IMR-90 (cell line): ENCODE data around the gene PDGFRA. TPM values are rescaled to one million over a fixed set of nuclear protein-coding genes. Genes with fewer than 3 reads are reported as not detected.

Experiments used
- ATAC-seq: fragments of 200-7000 bp; cut with Tn5 transposase; 2 replicates; pipeline ENCODE4 v1.9.1; 2020; ENCODE audit warnings: low read depth, mild to moderate bottlenecking, moderate library complexity
- BruUV-seq: library from RNA; stranded (reverse); fragments of 400-500 nt; replicated peaks from 2 replicates; lab custom pipeline; 2021; lab: Mats Ljungman, UMichigan
- CTCF ChIA-PET: fragments of 300-600 bp; formaldehyde crosslinking; extraction: SDS; loops from one replicate; lab custom pipeline; 2021; ENCODE audit warnings: antibody characterized with exemption; lab: Yijun Ruan, JAX
- POLR2A ChIA-PET: fragments of 300-600 bp; sonication (Branson Sonifier 250); formaldehyde crosslinking; loops from one replicate; lab custom pipeline; 2022; ENCODE audit warnings: antibody characterized with exemption; ENCODE audit not compliant: unreplicated experiment; lab: Charles Lee
- DNase-seq: peaks from one replicate; pipeline ENCODE4 v3.0.0; 2013
- H2AFZ ChIP-seq: replicated peaks from 2 replicates; pipeline ENCODE3; 2013; ENCODE audit warnings: low read length, mild to moderate bottlenecking; ENCODE audit not compliant: poor library complexity
- H2AK5ac ChIP-seq: 2 replicates; pipeline ENCODE4 v1.6.1; 2013; ENCODE audit warnings: low read depth, low read length, inconsistent platforms
- H2AK9ac ChIP-seq: replicated peaks from 2 replicates; pipeline ENCODE3; 2013; ENCODE audit warnings: mild to moderate bottlenecking, low read depth, low read length, moderate library complexity; ENCODE audit not compliant: poor library complexity
- H2BK120ac ChIP-seq: 2 replicates; pipeline ENCODE4 v1.6.1; 2013; ENCODE audit warnings: low read depth, low read length, inconsistent platforms
- H2BK15ac ChIP-seq: 3 replicates; pipeline ENCODE4 v1.6.1; 2013; ENCODE audit warnings: low read depth, low read length, inconsistent platforms
- H2BK20ac ChIP-seq: 2 replicates; pipeline ENCODE4 v1.6.1; 2013; ENCODE audit warnings: low read depth, mild to moderate bottlenecking, inconsistent platforms, low read length, moderate library complexity
- H2BK5ac ChIP-seq: 2 replicates; pipeline ENCODE4 v1.6.1; 2013; ENCODE audit warnings: mild to moderate bottlenecking, low read depth, low read length, inconsistent platforms; ENCODE audit not compliant: poor library complexity, severe bottlenecking
- H3K14ac ChIP-seq: replicated peaks from 2 replicates; pipeline ENCODE4 v1.6.1; 2013; ENCODE audit warnings: low read depth, low read length, inconsistent platforms
- H3K18ac ChIP-seq: 2 replicates; pipeline ENCODE4 v1.6.1; 2013; ENCODE audit warnings: low read depth, low read length, control low read depth
- H3K23ac ChIP-seq: 2 replicates; pipeline ENCODE4 v1.6.1; 2013; ENCODE audit warnings: low read depth, low read length, inconsistent platforms
- H3K27ac ChIP-seq: 2 replicates; pipeline ENCODE4 v1.5.1; 2013; ENCODE audit warnings: mild to moderate bottlenecking, control low read depth, low read length; ENCODE audit not compliant: insufficient read depth
- H3K27me3 ChIP-seq: 2 replicates; pipeline ENCODE4 v1.6.1; 2013; ENCODE audit warnings: low read length; ENCODE audit not compliant: control insufficient read depth, insufficient read depth
- H3K36me3 ChIP-seq: 2 replicates; pipeline ENCODE4 v1.6.1; 2013; ENCODE audit warnings: low read length, mixed read lengths; ENCODE audit not compliant: control insufficient read depth, insufficient read depth
- H3K4ac ChIP-seq: 2 replicates; pipeline ENCODE4 v1.6.1; 2013; ENCODE audit warnings: low read depth, low read length, inconsistent platforms
- H3K4me1 ChIP-seq: 2 replicates; pipeline ENCODE4 v1.6.1; 2013; ENCODE audit warnings: low read length, mixed read lengths; ENCODE audit not compliant: control insufficient read depth, insufficient read depth
- H3K4me2 ChIP-seq: 2 replicates; pipeline ENCODE4 v1.6.1; 2013; ENCODE audit warnings: low read depth, mild to moderate bottlenecking, control low read depth, low read length, moderate library complexity
- H3K4me3 ChIP-seq: 2 replicates; pipeline ENCODE4 v1.5.1; 2013; ENCODE audit warnings: low read depth, mild to moderate bottlenecking, control low read depth, low read length, moderate library complexity; ENCODE audit not compliant: insufficient read depth
- H3K56ac ChIP-seq: 2 replicates; pipeline ENCODE4 v1.6.1; 2013; ENCODE audit warnings: low read length, inconsistent platforms; ENCODE audit not compliant: insufficient read depth; ENCODE audit errors: extremely low read depth
- H3K79me1 ChIP-seq, 2 experiments: 2 replicates each; pipeline ENCODE4 v1.6.1; 2013; ENCODE audit warnings: low read length in 2 of 2, inconsistent platforms in 1 of 2, low read depth in 1 of 2
- H3K9ac ChIP-seq: 2 replicates; pipeline ENCODE4 v1.6.1; 2013; ENCODE audit warnings: low read depth, low read length, control low read depth
- H3K9me1 ChIP-seq: 2 replicates; pipeline ENCODE4 v1.6.1; 2013; ENCODE audit warnings: low read length, inconsistent platforms; ENCODE audit not compliant: insufficient read depth
- H3K9me3 ChIP-seq: 2 replicates; pipeline ENCODE4 v1.6.1; 2013; ENCODE audit warnings: low read length; ENCODE audit not compliant: control insufficient read depth, insufficient read depth
- H4K20me1 ChIP-seq: 2 replicates; pipeline ENCODE4 v1.6.1; 2013; ENCODE audit warnings: low read length, inconsistent platforms; ENCODE audit not compliant: insufficient read depth
- H4K5ac ChIP-seq: 2 replicates; pipeline ENCODE4 v1.6.1; 2013; ENCODE audit warnings: mild to moderate bottlenecking, low read depth, low read length, control low read depth
- H4K8ac ChIP-seq, 2 experiments: 2 replicates each; pipeline ENCODE4 v1.6.1; 2013; ENCODE audit warnings: low read depth in 2 of 2, low read length in 2 of 2, control low read depth in 1 of 2, inconsistent platforms in 1 of 2
- H4K91ac ChIP-seq: 2 replicates; pipeline ENCODE4 v1.6.1; 2013; ENCODE audit warnings: low read depth, low read length, inconsistent platforms; ENCODE audit not compliant: insufficient read depth
- BHLHE40 ChIP-seq: fragments of 150-350 bp; IDR thresholded peaks from 2 replicates; pipeline ENCODE4 v1.6.1; 2016; ENCODE audit warnings: mild to moderate bottlenecking, low read depth, low read length
- CEBPB ChIP-seq: IDR thresholded peaks from 2 replicates; pipeline ENCODE4 v1.6.1; 2012; ENCODE audit warnings: low read depth, low read length, improper control_type of control experiment
- CHD1 ChIP-seq: IDR thresholded peaks from 2 replicates; pipeline ENCODE4 v1.6.1; 2012; ENCODE audit warnings: low read depth, low read length, improper control_type of control experiment
- CTCF ChIP-seq: conservative IDR thresholded peaks from 2 replicates; pipeline ENCODE4 v1.5.1; 2012; ENCODE audit warnings: mild to moderate bottlenecking, low read depth, low read length, improper control_type of control experiment
- ELK1 ChIP-seq: fragments of 150-350 bp; IDR thresholded peaks from 2 replicates; pipeline ENCODE4 v1.6.1; 2016; ENCODE audit warnings: low read depth, mild to moderate bottlenecking, low read length, moderate library complexity, borderline replicate concordance
- FOS ChIP-seq: fragments of 150-350 bp; IDR thresholded peaks from 2 replicates; pipeline ENCODE4 v1.6.1; 2016; ENCODE audit warnings: low read depth, low read length
- MAFK ChIP-seq: IDR thresholded peaks from 2 replicates; pipeline ENCODE4 v1.6.1; 2012; ENCODE audit warnings: low read depth, low read length, improper control_type of control experiment
- MAZ ChIP-seq: IDR thresholded peaks from 2 replicates; pipeline ENCODE4 v1.6.1; 2012; ENCODE audit warnings: low read depth, mild to moderate bottlenecking, low read length, improper control_type of control experiment, moderate library complexity, borderline replicate concordance
- MXI1 ChIP-seq: IDR thresholded peaks from 2 replicates; pipeline ENCODE4 v1.6.1; 2012; ENCODE audit warnings: low read depth, mild to moderate bottlenecking, low read length, moderate library complexity, borderline replicate concordance
- NFE2L2 ChIP-seq: fragments of 150-350 bp; IDR thresholded peaks from 2 replicates; pipeline ENCODE4 v1.6.1; 2016; ENCODE audit warnings: low read depth, mild to moderate bottlenecking, low read length
- POLR2A ChIP-seq: IDR thresholded peaks from 2 replicates; pipeline ENCODE4 v1.6.1; 2012; ENCODE audit warnings: mild to moderate bottlenecking, low read depth, low read length
- RAD21 ChIP-seq: IDR thresholded peaks from 2 replicates; pipeline ENCODE4 v1.6.1; 2012; ENCODE audit warnings: low read length, improper control_type of control experiment
- RCOR1 ChIP-seq: IDR thresholded peaks from 2 replicates; pipeline ENCODE4 v1.6.1; 2012; ENCODE audit warnings: mild to moderate bottlenecking, low read length, improper control_type of control experiment; ENCODE audit not compliant: insufficient replicate concordance
- RFX5 ChIP-seq: IDR thresholded peaks from 2 replicates; pipeline ENCODE4 v1.8.0; 2012; ENCODE audit warnings: low read depth, mild to moderate bottlenecking, low read length, moderate library complexity
- SMC3 ChIP-seq: fragments of 150-350 bp; IDR thresholded peaks from 2 replicates; pipeline ENCODE4 v1.6.1; 2016; ENCODE audit warnings: low read depth, mild to moderate bottlenecking, antibody characterized with exemption, low read length, moderate library complexity
- USF2 ChIP-seq: fragments of 150-350 bp; IDR thresholded peaks from 2 replicates; pipeline ENCODE4 v1.6.1; 2017; ENCODE audit warnings: mild to moderate bottlenecking, antibody characterized with exemption, low read length, low read depth
- WGBS, 2 experiments: methylation state at CpG; one replicate each; pipeline versions ENCODE4 v1.1.5 to v1.1.7; 2013; ENCODE audit warnings: missing lambda C conversion rate in 2 of 2; ENCODE audit not compliant: insufficient read length in 1 of 2; ENCODE audit errors: extremely low coverage in 2 of 2; 5-methylcytosine and 5-hydroxymethylcytosine counted together
- dilution Hi-C: fragments of 300-500 bp; cut with HindIII; formaldehyde crosslinking; loops from one replicate; pipeline ENCODE4 v1.14.3; 2018; ENCODE audit warnings: low sequenced_read_pairs; ENCODE audit not compliant: unreplicated experiment
- in situ Hi-C: fragments of 300-500 bp; cut with MboI; formaldehyde crosslinking; loops from 3 replicates; pipeline ENCODE4 v1.14.3; 2019; ENCODE audit warnings: low sequenced_read_pairs, inconsistent platforms, mixed read lengths
- intact Hi-C: fragments of 100-400 bp; cut with micrococcal nuclease; formaldehyde crosslinking; loops from 2 replicates; pipeline ENCODE4 v1.10.0; 2022
- polyA plus RNA-seq, 3 experiments: library from polyadenylated mRNA; depleted of rRNA; stranded (reverse); fragments of >200 nt; gene quantifications; 2 replicates each; pipeline ENCODE4 v1.2.3, GENCODE V29; 2012; ENCODE audit warnings: low replicate concordance in 1 of 3
- total RNA-seq: library from RNA; depleted of rRNA; stranded (reverse); fragments of >200 nt; gene quantifications from 2 replicates; pipeline ENCODE4 v1.2.3, GENCODE V29; 2012

Gene PDGFRA
- total and polyA plus RNA-seq, 2 of the 4 experiments (the other 2 are of a cell fraction): 60.8 to 168 TPM

GRCh38 chr4:54337009-54337408 is 107.9 kb downstream of the PDGFRA start:
- Histone ChIP-seq H3K36me3 (no peaks in the 10 kb centered on the region), H3K9ac (no peak overlapping the region), H4K20me1 (no peaks in the 10 kb centered on the region), H3K79me1 (no peaks in the 10 kb centered on the region), H3K14ac (no peak overlapping the region), H3K18ac (no peak overlapping the region), H3K27me3 (peaks cover 17% of the 10 kb centered on the region), H2BK15ac (no peak overlapping the region), H2BK20ac (no peak overlapping the region), H3K4me1 (no peaks in the 10 kb centered on the region), H3K4ac (no peak overlapping the region), H3K4me2 (no peak overlapping the region), H2BK5ac (no peak overlapping the region), H4K91ac (no peak overlapping the region), H3K4me3 (no peak overlapping the region), H3K23ac (no peak overlapping the region), H2AK5ac (no peak overlapping the region), H3K27ac (no peak overlapping the region), H2AK9ac (no peak overlapping the region), H3K9me1 (no peaks in the 10 kb centered on the region), H4K8ac (no peak overlapping the region), H4K5ac (no peak overlapping the region), H2AFZ (peak overlapping the region; percentile 2), H2BK120ac (no peak overlapping the region), H3K56ac (no peak overlapping the region), H3K9me3 (no peaks in the 10 kb centered on the region)
- ChIA-PET CTCF (no interaction called here), POLR2A (no interaction called here)
- BruUV-seq: no TSS peak
- in situ Hi-C loops: no loop called here
- DNase-seq (no peak), ATAC-seq (no peak)
- dilution Hi-C loops: no loop called here
- intact Hi-C loops: no loop called here
- no CpG with 5 or more reads among the region's 4 CpGs for WGBS, 2 experiments
- TF ChIP-seq SMC3: no peak
- no peak for TF ChIP-seq CHD1
- no peak for TF ChIP-seq RCOR1
- no peak for TF ChIP-seq POLR2A
- no peak for TF ChIP-seq FOS
- TF ChIP-seq RFX5: no peak
- TF ChIP-seq MAZ: no peak
- TF ChIP-seq CEBPB: no peak
- TF ChIP-seq MXI1: no peak
- no peak for TF ChIP-seq NFE2L2
- TF ChIP-seq BHLHE40: no peak
- TF ChIP-seq CTCF: no peak
- TF ChIP-seq USF2: no peak
- no peak for TF ChIP-seq RAD21
- no peak for TF ChIP-seq MAFK
- no peak for TF ChIP-seq ELK1
